Astrocyte of the spinal cord (primary cell): ENCODE measurements around the gene NISCH.

Experiments
- DNase-seq: peaks from one replicate; pipeline ENCODE4 v3.0.0; 2011; ENCODE audit warnings: low read depth, low spot score
- H3K4me3 ChIP-seq: 2 replicates; pipeline ENCODE4 v1.5.1; 2011; ENCODE audit warnings: low read depth, mild to moderate bottlenecking, low read length, moderate library complexity
- CTCF ChIP-seq: IDR thresholded peaks from 2 replicates; pipeline ENCODE4 v1.5.1; 2012; ENCODE audit warnings: low read depth, mild to moderate bottlenecking, low read length, inconsistent platforms
- in situ Hi-C: cut with HindIII; loops from 2 replicates; pipeline ENCODE4 v1.10.0; 2017; ENCODE audit warnings: low sequenced_read_pairs

NISCH gene

GRCh38 chr3:52537165-52537620 lies 81.8 kb downstream of the NISCH start:
- peak overlapping the region; percentile 97 for H3K4me3 ChIP-seq
- in situ Hi-C loops = no loop called here
- DNase-seq = no peak
- no peak for TF ChIP-seq CTCF

GRCh38 chr3:52537726-52538421 lies 82.5 kb downstream of the NISCH start:
- H3K4me3 ChIP-seq = peak overlapping the region; percentile 97
- in situ Hi-C loops = no loop called here
- no peak for DNase-seq
- TF ChIP-seq CTCF = no peak

DNA sequence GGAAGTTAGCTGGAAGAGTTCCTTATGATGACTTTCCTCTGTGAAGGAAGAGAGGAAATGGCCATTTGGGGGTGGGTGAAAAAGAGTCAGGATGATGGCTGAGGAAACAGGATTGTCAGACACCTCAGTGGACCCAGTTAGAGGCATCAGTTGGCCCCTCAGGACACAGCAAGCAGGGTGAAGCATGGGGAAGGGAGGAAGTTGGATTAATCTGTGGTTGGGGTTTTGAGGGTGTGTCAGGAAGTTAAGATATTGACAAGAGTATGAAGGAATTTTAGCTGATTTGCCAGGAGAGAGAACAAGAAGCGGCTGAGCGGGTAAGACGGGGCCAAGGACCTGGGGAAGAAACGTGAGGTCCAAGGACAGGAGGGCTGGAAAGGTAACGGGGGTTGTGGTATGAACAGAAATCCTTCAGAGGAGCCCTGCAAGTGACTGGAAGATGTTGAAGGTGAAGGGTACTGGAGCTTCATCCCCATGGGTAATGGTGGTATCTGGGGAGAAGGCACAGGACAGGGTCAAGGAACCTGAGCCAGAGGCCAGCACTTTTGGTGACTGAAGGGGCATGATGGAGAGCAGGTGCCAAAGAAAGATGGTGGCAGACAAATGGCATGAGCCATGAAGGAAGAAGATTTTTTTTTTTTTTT lies 83.7 kb downstream of the NISCH start:
- TF ChIP-seq CTCF = no peak
- in situ Hi-C loops = no loop called here
- no peak overlapping the region for H3K4me3 ChIP-seq
- DNase-seq = no peak

- in situ Hi-C loops = no loop called here
- no peak for DNase-seq
- no peak for TF ChIP-seq CTCF
These were observed 85.6 kb downstream of the NISCH start for GRCh38 chr3:52541050-52541449.

More at GRCh38 chr3:52541050-52541449, 85.6 kb downstream of the NISCH start:
- H3K4me3 ChIP-seq = no peak overlapping the region
